HS-27A (cell line): ENCODE measurements around the gene SNX5.
A peak's percentile ranks its signal among the peaks of the same experiment; 100 is the strongest.

ENCODE experiments used
- DNase-seq: peaks from one replicate; pipeline ENCODE4 v3.0.0-alpha.2; 2012; ENCODE audit warnings: low read depth, missing footprints

The SNX5 gene

GRCh38 chr20:17968366-17969277 is at the start of gene SNX5, which contains the start of gene MGME1:
TSS of gene SNX5 (minus strand) at chr20:17968794. CDS start at chr20:17968425, 369 bp downstream.
TSS of gene MGME1 (plus strand) at chr20:17969018. CDS start at chr20:17969860, 842 bp downstream.
- DNase-seq: peak; percentile 100

DNA sequence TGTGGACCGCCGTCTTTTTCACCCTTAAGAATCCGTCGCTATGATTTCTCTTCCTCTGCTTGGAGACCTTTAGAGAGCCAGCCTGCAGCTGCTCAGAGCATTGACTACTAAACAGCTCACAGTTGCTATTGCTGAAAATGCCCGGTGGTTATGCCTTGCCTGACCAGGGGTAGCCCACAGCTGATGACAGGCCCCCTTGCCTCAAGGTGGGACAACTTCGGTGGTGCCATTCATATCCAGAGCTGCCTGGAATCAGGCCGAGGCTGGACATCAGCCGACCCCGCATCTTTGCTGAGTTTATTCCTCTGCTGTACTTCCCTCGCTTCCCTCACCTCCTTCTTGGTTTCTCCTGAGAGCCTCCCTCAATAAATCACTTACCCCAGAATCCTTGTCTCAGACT is 49.5 kb upstream of the SNX5 start:
- DNase-seq: no peak

DNA sequence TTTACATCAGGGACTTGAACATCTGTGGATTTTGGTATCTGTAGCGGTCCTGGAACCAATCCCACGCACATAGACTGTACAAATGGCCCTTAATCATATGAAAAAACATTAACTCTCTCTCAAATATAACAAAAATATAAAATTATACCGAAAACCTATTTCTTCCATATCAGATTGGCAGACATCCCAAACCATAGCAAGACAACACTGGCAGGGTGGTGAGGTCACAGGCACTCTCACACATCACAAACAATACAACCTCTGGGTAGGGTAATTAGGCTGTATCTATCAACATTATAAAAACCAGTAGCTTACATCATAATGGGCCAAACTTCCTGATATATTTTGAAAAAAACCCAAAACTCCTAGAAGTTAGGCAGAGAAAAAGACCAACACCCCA is 48.2 kb upstream of the SNX5 start:
- DNase-seq: no peak

- DNase-seq: no peak
Measured at GRCh38 chr20:18014411-18014810, 45.8 kb upstream of the SNX5 start.

DNA sequence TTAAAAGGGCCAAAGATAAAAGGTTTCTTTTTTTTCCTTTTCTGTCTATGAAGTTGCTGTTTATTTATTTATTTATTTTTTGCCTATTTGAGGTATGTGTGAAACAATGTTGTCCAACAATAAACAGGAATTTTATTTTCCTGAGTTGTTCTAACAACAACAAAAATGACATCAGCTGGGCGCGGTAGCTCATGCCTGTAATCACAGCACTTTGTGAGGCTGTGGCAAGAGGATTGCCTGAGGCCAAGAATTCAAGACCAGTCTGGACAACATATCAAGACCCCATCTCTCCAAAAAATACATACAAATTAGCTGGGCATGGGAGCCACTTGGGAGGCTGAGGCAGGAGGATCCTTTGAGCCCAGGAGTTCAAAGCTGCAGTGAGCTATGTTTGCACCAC is 44.3 kb upstream of the SNX5 start:
- no peak for DNase-seq

- DNase-seq: no peak
Measured at GRCh38 chr20:18011951-18012645, 43.5 kb upstream of the SNX5 start.

DNA sequence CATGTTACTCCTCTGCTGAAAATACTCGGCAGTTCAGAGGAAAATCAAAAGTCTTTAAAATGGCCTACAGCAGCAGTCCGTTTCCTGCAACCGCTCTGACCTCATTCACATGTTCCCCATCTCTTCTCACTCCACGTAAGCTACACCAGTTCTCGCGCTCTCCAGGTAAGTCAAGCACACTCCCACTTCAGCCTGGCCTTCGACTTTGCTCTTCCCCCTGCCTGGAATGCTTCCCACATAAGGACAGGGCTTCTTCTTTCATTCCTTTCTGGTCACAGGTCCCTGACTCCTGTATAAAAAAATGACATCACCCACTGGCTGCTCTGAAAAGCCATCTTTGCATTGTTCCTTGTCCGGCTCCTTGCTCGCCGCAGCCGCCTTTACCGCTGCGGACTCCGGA is 42.9 kb upstream of the SNX5 start:
- DNase-seq: no peak

DNA sequence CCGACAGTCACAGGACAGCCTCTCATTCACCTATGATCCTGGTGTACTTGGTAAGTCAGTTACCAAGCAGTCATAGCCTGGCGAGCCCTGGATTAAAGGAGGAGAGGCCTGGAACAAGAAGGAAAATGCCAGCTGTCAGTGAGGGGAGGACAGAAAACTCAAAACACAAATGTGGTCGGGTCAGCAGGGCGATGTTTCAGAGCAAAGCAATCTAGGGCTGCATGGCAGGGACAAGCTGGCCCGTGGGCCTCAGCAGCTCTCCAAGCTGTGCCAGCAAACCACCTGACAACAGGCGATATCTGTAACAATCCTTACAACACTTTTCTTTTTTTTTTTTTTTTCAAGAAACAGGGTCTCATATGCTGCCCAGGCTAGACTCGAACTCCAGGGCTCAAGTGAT is 40.5 kb upstream of the SNX5 start:
- no peak for DNase-seq

GRCh38 chr20:18007534-18008292 is 39.1 kb upstream of the SNX5 start:
- DNase-seq: no peak

GRCh38 chr20:18006684-18007083 is 38.1 kb upstream of the SNX5 start:
- no peak for DNase-seq

DNA sequence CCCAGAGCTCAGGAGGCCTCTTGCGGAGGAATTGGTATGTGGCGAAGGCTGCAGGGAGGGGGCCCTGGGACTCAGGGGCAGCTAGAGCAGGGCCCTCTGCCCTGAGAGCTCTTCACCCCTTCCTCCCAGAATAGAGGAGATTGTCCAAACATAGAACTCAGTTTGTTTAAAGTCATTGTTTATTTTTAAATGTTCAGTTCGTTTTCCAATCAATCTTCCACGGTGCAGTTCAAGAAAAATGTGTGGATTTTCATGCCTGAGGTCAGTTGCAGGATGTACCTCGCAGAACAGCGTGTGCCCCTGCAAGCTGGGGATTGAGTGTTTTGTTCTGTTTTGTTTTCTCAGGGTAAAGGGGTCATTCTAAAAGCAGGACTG is 37.4 kb upstream of the SNX5 start:
- DNase-seq: no peak

DNA sequence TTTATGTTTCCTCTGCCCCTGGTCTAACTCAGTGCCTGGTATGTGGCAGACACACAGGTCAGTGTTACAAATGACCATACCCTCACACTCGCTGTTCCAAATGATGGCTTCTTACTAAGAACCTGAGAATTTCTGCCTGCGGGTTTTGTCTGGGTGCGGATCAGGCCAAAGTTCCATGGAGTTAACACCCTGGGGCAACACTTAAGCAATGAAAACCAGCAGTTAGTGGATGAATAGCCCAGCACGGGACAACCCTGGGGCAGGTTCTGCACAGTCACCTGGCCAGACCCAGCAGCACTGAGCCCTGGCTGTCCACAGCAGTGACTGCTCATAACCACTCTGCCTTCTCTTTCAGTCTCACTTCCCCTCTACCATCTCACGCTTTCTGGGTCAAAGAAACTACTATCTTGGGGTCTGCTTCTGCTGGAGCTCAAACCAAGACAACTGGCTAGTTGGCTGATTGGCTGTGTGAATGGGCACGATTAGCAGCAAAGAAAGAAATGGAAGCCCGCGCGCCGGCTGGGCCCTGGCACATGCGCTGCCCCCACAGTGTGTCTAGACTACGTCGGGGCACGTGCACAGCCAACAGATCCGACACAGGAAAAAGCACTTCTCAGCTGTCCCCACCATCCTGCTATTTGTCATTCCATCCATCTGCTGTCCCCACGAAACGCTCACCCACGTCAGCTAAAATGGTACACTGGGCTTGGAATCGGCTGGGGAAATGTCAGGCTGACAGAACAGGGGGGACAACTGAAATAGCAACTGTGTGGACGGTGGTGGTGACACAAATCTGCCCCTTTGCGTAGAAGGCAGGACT is 36.8 kb upstream of the SNX5 start:
- no peak for DNase-seq

DNA sequence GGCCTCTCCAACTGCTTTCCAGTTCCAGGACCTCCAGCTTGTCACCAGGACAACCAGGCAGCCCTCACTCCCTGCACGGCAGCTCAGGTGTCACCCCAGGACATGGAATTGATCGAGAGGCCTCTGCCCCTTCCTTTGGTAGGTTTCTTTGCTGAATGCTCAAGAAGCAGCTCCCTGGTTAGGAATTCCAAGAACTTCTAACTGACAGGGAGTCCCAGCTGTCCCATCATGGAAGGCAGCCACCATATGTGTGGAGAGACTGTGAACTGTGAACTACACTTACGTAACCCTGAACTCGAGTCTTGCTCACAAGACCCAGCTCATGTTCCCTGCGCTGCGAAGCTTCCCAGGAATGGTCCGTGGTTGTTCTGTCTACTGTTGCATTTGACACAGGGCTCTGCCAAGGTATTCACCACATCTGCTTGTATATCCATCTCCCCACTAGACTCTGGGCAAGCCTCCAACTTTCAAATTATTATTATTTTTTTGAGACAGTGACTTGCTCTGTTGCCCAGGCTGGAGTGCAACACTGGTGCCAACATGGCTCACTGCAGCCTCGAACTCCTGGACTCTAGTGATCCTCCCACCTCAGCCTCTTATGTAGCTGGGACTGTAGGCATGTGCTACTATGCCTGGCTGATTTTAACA is 35.9 kb upstream of the SNX5 start:
- no peak for DNase-seq

GRCh38 chr20:18003897-18004296 is 35.3 kb upstream of the SNX5 start:
- no peak for DNase-seq

- no peak for DNase-seq
Measured at GRCh38 chr20:18001131-18001921, 32.7 kb upstream of the SNX5 start.

GRCh38 chr20:17999566-17999965 is 31.0 kb upstream of the SNX5 start:
- DNase-seq: no peak

DNA sequence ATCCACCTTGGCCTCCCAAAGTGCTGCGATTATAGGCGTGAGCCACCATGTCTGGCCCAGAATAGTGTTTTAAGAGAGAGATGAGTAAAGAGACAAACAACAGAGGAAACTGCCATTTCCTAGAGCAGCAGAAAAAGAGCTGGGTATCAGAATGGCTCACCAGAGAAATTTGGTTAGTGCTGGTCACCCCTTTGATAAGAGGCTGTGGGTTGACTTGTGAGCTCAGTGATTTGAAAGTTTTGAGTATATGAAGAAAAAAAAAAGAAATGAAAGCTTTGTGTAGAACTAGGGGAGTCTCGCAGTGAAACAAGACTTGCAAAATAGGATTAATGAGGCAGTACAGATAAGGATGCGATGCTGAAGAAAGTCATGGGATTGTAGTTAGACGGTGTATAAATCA is 29.9 kb upstream of the SNX5 start:
- DNase-seq: no peak

- DNase-seq: peak; percentile 31
Measured at GRCh38 chr20:17995967-17996819, 27.6 kb upstream of the SNX5 start.

DNA sequence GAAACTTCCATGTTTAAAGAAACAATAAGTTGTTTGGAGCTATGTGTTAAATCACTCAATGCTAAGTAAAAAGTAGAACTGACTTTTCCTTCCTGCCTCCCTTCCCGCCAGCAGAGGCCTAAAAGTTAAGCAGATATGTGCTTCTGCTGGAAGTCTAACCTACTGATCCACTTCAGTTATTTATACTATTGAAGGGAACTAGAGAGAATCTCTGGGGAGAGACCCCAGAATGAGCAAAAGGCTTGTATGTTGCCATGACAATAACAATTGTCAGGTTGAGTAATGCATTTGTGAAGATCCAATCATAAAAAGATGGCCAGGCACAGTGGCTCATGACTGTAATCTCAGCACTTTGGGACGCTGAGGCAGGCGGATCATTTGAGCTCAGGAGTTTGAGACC is 25.0 kb upstream of the SNX5 start:
- DNase-seq: no peak
